GM10266 (cell line): ENCODE data around the gene KIDINS220.

Experiments used
- DNase-seq: peaks from one replicate; pipeline ENCODE4 v3.0.0; 2012; ENCODE audit errors: extremely low spot score
- TF ChIP-seq, protein P1 (sequence below): IDR thresholded peaks from 2 replicates; pipeline ENCODE4 v1.5.1; 2012; ENCODE audit warnings: mild to moderate bottlenecking, low read depth; ENCODE audit not compliant: control insufficient read depth, insufficient read depth; ENCODE audit errors: missing control alignments

The KIDINS220 gene

DNA sequence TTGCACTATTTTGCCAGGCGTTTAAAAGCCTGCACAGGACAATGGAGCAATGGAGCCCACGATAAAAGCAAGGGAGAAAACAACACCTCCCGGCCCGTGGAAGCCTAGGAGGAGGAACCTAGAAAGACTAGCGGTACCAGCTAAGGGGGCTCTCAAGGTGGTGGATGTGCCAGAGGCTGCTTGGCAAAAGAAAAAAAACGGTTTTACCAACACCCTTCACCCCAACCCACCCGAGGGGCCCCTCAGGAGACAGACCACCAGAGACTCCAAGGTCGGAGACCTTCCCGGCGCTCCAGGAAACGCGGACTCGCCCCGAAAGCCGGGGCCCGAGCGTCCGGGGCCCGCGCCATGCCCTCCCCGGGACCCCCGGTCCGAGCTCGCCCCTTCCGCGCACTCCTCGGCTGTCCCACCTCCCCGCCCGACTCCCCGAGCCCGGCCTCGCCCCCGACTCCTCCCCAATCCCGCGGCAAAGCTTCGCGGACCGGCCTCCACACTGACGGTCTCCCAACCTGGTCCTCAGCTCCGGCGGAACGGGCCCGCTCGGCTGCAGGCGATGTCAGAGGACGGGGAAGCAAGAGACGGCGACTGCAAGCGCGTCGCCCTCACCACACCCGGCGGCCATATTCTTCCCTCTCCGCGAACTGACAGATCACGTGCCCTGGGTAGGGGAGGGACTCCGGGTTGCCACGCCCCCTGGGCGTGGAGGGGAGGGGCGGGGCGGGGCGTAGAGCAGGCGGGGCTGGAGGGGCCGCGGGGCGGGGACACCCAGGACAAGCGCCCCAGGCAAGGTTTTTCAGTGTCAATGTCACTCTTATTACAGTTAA, at the start of gene KIDINS220:
Gene KIDINS220, minus strand, starts transcription at position 643 of the 824 bp plus-strand sequence. CDS start 10,520 bp downstream, outside the sequence.
- peak; percentile 98 for DNase-seq
- TF ChIP-seq, protein P1, sequence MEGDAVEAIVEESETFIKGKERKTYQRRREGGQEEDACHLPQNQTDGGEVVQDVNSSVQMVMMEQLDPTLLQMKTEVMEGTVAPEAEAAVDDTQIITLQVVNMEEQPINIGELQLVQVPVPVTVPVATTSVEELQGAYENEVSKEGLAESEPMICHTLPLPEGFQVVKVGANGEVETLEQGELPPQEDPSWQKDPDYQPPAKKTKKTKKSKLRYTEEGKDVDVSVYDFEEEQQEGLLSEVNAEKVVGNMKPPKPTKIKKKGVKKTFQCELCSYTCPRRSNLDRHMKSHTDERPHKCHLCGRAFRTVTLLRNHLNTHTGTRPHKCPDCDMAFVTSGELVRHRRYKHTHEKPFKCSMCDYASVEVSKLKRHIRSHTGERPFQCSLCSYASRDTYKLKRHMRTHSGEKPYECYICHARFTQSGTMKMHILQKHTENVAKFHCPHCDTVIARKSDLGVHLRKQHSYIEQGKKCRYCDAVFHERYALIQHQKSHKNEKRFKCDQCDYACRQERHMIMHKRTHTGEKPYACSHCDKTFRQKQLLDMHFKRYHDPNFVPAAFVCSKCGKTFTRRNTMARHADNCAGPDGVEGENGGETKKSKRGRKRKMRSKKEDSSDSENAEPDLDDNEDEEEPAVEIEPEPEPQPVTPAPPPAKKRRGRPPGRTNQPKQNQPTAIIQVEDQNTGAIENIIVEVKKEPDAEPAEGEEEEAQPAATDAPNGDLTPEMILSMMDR: no peak

DNA sequence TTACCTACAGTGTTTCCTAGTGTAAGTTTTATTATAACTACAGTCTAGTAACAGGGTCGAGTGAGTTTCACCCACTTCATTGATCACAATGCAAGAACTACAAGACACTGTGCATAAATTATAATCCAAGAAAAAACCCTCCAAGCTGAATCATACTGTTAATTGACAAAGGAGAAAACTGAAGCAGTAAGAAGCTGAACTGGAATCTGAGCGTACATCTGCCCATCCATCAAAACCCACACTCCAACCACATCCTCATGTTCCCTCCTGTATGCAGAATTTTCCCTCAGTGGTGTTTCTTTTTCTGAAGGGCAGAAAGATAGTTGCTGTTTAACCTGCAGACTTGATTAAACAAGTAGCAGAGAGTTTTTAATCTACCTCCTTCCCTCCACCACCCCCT, 49.5 kb upstream of the KIDINS220 start:
- TF ChIP-seq, protein P1: no peak
- DNase-seq: no peak

DNA sequence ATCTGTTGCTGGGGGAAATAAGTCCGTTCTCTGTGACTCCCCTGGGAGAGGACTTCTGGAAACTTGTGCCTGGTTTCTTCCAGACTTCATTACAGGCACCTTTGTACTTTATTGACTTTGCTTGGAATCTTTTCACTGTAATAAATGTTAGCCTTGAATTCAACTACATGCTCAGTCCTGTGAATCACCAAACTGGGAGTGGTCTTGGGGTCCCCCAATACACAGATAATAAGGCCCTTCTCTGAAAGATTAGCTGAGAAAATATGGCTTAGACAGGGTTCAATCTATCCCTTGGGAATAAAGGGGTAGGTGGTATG, 48.7 kb upstream of the KIDINS220 start:
- TF ChIP-seq, protein P1: no peak
- no peak for DNase-seq

DNA sequence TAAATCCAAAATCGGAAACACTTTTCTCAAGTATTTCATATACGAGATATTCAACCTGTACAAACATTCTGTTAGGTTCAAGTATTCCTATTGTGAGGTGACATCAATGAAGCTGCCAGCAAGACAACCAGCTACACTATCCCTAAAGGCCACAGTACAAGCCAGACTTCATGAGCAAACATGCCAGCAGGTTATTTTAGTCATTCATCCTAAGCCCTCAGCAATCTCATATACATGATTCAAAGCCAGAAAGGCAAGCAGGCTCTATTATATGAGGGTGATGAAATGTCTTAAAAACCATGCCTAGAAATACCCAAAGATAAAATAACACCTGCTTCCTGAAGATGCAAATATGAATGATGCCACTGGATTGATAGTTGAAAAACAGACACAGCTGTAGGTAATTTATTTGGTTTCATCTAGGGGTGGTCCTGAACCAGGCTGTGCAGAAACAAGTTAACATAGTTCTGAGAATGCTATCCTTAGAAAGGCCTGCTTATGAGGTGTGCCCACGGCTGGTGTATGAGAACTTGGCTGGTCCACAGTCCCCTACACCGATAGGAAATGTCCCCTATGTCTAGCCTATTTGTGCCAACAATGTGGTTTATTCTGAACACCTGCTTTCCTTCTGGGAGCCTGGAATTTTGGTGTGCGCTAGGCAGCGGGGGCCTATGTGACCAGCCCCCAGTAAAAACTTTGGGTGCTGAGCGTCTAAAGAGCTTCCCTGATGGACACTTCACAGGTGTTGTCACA, 48.2 kb upstream of the KIDINS220 start:
- TF ChIP-seq, protein P1: no peak
- no peak for DNase-seq

DNA sequence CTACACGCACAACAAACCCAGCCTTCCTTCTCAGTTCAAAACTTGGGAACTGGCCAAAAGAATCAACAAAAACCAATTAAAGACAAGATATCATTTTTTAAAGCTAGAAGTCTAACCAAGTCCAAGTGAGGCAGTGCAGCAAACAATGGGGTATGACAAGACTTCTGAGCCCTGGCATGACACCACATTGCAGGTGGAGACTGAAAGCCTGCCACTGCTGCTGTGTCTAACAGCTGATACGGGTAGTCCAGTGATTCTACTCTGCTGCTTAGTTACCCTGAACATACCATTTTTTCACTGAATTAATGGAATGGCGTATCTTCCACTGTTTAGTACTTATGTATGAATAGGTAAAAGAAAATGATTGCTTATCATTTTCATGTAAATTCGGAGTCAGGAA, 47.4 kb upstream of the KIDINS220 start:
- TF ChIP-seq, protein P1: no peak
- DNase-seq: no peak

DNA sequence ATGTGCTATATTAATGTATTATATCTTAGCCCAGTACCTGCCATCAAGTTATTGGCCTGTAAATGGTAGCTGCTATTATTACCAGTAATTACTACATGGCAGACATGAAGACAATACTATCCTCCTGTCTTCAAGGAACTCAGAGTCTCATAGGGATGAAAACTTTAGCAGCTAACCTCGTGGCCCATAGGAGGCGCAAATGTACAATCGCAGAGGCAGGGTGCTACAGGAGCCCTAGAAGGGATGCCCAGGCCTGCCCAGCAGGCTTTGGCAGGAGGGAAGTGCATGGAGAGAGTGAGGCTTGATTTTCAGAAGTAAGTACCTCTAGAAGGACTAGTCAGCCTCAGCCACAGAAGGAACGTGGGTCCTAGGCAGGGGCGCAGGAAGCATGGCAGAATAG, 44.7 kb upstream of the KIDINS220 start:
- DNase-seq: no peak
- TF ChIP-seq, protein P1: peak; percentile 34

DNA sequence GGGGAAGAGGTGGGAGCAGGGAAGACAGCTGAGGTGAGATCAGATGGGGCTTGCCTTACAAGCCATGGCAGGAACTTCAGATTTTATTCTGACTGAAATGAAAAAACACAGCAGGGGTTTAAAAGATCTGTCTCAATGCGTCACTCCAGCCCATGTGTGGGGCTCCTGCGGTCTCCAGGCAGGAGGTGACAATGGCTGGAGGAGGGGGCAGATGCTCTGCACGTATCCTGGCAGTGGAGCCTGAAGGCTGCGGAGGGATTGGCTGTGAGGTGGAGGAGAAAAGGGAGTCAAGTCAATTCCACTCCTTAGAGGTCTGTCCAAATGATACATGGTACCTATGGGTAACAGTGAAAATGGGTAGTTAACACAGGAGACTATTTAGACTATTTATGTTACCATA, 40.5 kb upstream of the KIDINS220 start:
- TF ChIP-seq, protein P1: no peak
- DNase-seq: no peak
